GM19240 (cell line): ENCODE data around the gene RIC8B.
"Not testable (repeated sequence)": the region's sequence is repeated elsewhere in the genome, so short reads cannot be mapped to it uniquely, and the experiment has no call there.

Source experiments
- DNase-seq: peaks from one replicate; pipeline ENCODE4 v3.0.0; 2011; ENCODE audit warnings: low spot score; ENCODE audit not compliant: insufficient read length

RIC8B gene

DNA sequence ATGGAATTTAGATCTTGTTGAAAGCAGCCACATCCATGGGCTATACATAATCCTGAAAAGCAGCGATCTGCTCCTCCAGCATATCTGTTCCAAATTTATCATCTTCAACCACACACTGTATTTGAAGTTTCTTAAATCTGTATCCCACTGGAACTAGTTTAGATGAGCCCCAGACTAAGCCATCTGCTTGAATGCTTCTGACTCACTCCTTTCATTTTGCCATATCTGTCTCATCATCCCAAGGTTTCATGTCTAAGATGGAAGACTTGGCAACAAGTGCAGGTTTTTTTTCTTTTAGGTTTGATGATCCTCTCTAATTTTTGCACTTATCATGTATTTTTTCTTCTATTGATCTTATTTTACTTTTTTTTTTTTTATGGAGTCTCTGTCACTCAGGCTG is 126.8 kb downstream of the RIC8B start:
- DNase-seq: no peak

DNA sequence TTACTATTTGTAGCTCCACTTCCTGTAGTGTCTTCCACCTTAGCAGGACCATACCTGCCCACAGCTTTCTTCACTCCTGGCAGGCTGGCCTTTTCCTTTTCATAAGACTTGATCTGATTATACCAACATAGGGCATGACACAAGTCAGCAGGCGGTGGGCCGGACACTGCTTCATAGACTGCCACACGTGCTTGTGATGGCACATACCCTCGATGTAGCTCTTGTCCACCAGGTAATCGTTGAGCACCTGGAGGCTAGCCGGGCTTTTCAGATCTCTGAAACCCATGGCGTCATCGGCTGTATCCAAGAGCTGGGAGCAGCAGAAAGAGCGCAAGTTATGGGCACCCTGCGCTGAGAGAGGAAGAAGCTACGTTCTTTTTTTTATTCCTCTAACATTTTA is 127.6 kb downstream of the RIC8B start:
- DNase-seq: no peak

DNA sequence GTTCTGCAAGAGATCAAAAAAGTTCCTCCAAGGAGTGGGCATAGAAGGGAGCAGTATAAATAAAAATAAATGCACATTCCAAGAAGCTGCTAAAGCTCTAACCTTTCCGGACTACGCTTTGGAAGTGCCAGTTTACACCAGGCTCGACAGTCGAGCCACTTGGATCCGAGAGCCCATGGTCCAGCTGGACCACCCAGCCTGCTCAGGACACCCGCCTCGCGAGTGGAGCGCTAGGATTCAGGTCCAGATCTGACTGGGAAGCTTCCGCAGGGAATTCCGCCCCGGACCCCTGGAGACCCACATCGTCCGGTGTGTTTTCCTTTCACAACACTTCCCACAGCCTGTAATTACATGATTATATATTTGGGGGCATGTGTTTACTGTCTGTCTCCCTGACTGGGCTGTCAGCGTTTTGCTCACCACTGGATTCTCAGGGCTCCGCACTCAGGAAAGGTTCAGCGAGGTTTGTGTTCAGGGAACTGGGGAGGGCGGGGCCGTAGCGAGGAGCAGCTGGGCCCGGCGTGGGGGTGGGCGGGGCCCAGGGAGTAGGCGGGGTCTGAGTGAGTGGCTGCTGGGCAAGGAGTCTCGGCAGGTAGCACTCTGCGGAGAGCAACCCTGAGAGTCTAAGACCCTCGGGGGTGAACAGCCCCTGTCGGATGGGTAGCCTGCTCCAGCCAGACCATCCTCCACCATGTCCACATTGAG is 128.9 kb downstream of the RIC8B start:
- DNase-seq: peak; percentile 64

DNA sequence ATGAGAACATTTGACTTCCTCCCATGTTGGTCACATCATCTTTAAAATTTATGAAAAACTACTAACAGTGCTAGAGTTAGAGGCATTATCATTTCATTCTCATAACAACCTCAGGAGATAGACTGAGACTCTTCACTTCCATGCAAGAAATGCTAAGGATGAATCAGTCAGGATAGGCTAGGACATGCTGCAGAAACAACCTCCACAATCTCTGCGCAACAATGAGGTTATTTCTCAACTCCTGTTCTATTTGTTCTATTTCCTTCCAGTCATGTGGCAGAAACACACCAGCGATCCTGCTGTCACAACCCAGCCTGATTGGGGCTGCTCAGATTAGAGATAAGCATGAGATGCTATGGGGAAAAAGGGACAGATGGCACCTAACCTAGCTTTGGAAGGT is 132.2 kb downstream of the RIC8B start:
- DNase-seq: no peak

DNA sequence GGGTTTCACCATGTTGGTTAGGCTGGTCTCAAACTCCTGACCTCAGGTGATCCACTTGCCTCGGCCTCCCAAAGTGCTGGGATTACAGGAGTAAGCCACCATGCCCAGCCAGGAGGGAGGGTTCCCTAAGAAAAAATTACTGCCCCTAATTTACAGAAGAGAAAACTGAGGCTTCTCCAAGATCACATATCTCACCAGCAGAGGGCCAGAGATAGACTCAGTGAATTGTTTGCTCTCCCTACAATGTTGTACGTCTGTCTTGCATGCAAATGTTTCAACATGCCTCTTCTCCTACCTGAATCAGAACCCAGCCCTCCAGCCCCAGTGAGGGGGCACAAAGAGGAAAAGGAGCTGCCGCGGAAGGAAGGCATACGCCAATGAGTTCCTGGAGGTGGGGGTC is 132.9 kb downstream of the RIC8B start:
- DNase-seq: no peak

DNA sequence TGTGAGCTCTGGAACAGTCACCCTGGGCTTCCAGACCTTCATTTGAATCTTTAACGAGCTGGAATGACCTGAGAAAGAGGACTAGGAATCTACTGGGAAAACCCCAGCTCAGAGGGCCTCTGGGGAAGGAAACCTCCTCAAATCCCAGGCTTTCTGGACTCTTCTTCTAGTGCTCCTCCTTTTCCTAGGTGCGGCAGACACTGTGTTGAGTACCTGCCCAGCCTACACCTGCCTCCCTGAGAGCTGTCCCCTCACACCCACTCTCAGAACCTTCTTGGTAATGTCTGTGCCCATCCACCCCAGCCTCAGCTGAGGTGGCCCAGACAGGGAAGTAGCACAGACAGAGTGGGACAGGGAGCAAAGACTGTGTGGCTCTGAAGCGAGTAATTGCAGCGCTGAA is 133.4 kb downstream of the RIC8B start:
- DNase-seq: no peak

DNA sequence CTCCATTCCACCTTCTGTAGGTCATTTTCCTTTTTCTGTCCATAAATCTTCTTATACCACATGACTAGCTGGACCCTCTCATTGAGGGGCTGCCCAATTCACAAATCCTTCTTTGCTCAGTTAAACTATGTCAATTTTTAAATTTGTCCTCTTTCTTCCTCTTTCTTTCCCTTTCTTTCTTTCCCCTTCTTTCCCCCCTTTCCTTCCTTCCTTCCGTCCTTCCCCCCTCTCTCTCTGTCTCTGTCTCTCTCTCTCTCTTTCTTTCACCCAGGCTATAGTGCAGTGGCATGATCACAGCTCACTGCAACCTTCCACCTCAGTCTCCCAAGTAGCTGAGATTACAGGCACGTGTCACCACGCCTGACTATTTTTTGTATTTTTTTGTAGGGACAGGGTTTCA is 134.1 kb downstream of the RIC8B start:
- DNase-seq: no peak

DNA sequence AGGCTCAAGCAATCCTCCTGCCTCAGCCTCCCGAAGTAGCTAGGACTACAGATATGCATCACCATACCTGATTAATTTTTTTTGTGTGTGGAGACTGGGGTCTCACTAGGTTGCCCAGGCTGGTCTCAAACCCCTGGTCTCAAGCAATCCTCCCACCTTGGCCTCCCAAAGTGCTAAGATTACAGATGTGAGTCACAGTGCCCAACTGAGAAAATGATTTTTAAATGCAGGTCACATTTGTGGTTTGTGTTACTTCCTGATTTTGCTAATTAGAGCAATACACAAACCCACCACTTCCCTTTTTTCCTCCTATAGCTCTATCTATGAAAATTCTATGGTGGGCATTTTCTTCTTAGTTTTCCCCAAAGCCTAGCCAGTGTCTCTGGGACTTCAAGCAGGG is 135.7 kb downstream of the RIC8B start:
- DNase-seq: no peak

DNA sequence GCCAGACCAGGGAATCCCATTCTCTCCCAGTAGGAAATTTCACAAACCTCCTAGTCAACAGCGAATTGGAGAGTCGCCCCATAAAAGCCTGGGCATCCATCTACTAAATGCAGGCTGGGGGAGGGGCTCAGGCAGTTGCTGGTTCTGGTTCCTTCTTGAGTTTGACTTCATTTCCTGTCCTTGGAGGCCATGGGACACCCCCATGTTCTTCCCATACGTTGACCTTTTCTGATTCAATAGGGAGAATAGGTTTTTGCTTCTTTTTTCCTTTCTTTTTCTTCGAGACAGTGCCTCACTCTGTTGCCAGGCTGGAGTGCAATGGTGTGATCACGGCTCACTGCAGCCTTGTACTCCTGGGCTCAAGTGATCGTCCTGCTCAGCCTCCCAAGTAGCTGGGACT is 137.1 kb downstream of the RIC8B start:
- DNase-seq: no peak

DNA sequence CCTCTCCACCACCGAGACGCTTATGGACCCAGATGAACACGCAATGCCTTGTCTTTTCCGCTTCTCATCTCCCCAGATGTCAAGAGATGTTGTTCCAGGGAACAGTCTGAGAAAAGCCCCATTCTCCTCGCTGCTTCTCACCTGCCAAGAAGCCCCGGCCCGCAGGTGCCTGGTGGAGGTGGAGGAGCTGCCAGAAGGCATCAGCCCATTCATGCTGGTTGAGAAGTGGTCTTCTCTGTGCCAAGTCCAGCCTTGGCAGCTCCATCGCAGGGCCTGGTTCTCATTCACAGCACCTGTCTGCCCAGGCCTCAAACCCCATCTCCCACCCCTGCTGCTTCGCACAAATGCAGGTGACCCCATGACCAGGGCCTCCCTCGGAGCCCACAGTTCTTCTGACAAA is 139.0 kb downstream of the RIC8B start:
- no peak for DNase-seq

DNA sequence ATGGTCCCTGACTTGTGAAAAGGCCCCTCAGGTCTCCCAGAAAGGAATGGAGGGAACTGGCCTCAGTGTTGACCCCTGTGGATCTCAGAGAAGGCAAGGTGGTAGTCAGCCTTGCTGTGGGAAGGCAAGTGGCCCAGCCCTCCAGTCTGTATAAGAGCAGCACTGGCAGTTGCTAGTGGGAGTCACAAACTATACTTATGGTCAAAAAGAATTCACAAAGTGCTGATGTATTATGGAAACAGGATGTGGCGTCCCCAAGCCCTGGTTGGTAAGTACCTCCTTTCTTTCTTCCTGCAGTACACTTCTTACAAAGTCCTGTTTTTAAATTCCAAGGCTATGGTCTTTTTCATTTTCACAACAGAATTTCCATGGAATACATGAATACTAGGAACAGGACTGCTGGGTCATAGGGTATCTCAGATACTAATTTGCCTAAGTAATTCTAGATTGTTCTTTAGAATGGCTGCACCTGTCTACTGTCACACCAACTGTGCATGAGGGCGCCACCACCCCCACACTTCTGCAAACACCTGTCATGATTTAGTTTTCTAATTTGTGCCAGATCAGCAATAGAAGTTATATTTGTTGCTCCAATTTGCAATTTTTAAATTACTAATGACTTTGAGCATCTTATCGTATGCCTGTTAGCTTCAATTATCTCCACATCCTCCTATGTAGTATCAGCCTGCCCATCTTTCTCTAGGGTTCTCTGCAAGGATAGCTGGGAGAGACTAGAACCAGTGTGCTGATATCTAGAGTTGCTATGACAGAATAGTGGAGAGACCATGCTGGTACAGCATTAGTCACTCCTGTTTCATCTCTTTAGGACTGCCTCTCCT is 140.5 kb downstream of the RIC8B start:
- no peak for DNase-seq

DNA sequence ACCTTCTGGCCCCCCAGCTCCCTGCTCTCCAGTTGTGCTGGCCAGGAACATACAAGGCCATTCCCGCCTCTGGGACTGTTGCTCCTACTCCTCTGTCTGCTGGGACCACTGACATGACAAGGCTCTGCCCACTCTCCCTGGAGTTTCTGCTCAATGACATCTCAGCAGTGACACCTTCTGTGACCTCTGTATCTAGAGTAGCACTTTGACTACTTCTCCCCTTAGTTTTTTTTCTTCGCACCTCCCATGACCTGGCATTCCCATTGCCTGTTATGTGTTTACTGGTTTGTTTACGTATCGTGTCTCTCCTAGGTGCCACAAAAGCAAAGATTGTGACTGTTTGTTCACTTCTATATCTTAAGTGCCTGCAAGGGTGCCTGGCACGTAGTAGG is 141.1 kb downstream of the RIC8B start:
- no peak for DNase-seq

DNA sequence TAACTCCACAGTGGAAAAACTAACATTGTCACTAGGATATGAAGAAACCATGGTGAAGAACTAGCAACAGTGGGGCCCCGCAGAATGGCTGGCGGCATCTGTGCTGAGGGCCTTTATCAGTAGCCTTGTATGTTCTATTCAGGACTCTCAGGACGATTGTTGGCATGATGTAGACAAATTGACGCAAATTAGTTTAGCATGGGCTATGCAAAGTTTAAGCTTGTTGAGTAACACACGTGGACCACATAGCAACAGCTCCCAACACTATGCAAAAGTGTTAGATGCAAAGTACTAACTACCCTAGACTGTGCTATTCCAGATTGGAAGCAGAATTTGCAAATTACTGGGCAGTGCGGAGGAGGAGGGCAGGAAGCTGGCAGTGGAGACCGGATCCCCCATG is 143.0 kb downstream of the RIC8B start:
- DNase-seq: no peak

DNA sequence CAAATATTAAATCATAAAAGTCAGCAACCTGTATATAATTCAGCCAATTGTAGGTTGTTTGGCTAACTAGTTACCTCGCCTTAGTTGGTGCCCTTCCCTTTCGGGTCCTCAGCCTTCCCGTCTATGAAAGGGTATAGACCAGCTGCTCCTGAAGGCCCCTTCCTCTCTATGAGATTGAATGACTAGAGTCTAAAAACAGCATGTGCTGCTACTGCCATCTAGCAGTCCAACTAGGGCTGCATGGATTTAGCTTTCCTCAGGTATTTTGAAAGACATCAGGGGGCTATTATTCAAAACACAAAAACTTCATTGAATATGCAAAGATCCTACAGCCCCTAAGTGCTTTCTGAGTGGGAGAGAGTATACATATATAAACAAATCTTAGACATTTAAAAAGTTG is 144.3 kb downstream of the RIC8B start:
- DNase-seq: no peak

DNA sequence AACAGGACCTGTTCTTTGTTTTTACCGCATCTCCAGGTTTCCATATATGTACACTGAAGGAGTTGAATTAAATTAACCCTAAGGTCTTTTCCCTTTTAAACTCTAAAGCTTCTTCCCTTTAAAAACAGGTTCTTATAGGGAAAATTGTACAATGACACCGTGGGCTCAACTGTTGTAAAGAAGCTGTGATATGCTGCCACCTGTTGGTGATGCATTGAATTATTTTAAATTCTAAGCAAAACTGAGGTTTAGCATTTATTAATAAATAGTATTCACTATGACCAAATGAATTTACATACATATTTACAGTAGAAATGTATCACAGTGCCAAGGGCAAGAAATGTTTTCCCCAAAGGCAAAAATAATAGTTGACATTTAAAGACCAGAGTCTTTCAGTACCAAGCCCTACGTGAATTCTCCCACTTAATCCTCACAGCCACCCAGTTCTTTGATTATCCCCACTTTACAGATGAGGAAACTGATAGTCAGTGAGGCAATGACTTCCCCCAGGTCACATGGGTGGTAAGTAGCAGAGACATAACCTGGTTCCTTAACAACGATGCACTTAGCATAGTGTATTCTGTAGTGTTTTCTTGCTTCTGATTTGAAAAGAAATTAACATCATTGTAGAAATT is 145.5 kb downstream of the RIC8B start:
- no peak for DNase-seq

DNA sequence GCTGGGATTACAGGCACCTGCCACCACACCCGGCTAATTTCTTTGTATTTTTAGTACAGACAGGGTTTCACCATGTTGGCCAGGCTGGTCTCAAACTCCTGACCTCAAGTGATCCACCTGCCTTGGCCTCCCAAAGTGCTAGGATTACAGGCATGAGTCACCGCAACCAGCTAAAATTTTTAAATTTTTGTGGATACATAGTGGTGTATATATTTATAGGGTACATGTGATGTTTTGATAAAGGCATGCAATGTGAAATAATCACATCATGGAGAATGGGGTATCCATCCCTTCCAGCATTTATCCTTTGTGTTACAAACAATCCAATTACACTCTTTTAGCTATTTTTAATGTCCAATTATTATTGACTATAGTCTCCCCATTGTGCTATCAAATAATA is 147.5 kb downstream of the RIC8B start:
- not testable (repeated sequence) for DNase-seq

DNA sequence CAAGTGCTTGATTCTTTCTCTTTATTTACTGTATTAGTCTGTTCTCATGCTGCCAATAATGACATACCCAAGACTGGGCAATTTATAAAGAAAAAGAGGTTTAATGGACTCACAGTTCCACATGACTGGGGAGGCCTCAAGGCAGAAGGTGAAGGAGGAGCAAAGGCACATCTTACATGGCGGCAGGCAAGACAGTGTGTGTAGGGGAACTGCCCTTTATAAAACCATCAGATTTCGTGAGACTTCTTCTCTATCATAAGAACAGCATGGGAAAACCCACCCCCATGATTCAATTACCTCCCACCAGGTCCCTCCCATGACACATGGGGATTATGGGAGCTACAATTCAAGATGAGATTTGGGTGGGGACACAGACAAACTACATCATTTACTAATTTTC is 149.1 kb downstream of the RIC8B start:
- not testable (repeated sequence) for DNase-seq

DNA sequence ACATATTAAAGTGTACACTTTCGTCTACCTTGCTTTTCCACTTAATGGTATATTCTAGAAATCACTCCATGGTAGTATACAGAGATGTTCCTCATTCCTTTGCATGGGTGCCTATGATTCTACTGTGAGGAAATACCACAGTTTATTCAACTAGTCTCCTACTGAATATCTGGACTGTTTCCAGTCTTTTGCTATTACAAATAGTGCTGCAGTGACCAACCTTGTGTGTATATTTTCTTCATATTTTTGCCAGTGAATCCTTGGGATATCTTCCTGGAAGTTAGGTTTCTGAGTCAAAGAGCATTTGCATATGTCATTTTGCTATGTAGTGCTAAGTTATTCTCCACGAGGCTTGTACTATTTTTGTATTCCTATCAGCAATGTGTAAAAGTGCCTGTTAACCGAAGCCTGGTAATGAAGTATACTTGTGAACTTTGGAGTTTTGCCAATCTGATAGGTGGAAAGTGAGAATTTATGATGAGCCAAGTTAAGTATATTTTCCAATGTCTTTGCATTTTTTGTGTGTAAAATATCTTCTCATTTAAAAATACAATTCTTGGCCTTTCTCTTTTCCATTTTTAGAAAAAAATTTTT is 149.9 kb downstream of the RIC8B start:
- no peak for DNase-seq

DNA sequence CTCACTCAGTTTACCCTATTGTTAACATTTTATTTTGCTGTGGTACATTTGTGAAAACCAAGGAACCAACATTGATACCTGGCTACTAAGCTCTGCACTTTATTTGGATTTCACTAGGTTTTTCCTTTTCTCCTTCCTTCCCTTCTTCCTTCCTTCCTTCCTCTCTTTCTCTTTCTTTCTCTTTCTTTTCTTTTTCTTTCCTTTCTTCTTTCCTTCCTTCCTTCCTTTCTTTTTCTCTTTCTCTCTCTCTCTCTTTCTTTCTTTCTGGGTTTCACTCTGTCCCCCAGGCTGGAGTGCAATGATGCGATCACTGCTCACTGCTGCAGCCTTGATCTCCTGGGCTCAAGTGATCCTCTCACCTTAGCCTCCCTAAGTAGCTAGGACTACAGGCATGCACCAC is 152.2 kb downstream of the RIC8B start:
- DNase-seq: no peak

DNA sequence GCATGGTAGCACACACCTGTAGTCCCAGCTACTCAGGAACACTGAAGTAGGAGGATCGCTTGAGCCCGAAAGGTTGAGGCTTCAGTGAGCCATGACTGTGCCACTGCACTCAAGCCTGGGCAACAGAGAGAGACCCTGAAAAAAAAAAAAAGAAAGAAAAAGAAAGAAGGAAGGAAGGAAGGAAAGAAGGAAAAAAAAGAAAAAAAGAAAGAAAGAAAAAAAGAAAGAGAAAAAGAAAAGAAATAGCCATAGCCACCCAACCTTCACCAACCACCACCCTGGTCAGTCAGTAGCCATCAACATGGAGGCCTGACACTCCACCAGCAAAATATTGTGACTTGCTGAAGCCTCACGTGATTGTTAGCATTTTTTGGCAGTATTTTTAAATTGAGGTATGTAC is 159.8 kb downstream of the RIC8B start:
- DNase-seq: no peak
